Measurements from ENCODE around the gene MGAT4D.
"Not testable (repeated sequence)": the region's sequence is repeated elsewhere in the genome, so short reads cannot be mapped to it uniquely, and the experiment has no call there.

The MGAT4D gene

GRCh38 chr4:140427919-140428471, 70.1 kb downstream of the MGAT4D start:
- DNase-seq = no peak

- peak; percentile 27 for DNase-seq
These were observed 70.8 kb downstream of the MGAT4D start, which contains the start of gene CLGN for GRCh38 chr4:140427106-140427918. Gene CLGN (minus strand): TSS chr4:140427648. CDS start chr4:140413078, 14,570 bp downstream.

- no peak for DNase-seq
These were observed 71.4 kb downstream of the MGAT4D start for GRCh38 chr4:140426610-140427105.

- DNase-seq = no peak
These were observed 75.0 kb downstream of the MGAT4D start for GRCh38 chr4:140423106-140423505.

- DNase-seq = not testable (repeated sequence)
These were observed 84.7 kb downstream of the MGAT4D start for GRCh38 chr4:140413130-140413969.

- DNase-seq = no peak
These were observed 89.1 kb downstream of the MGAT4D start for GRCh38 chr4:140408974-140409373.

- DNase-seq = no peak
These were observed 91.8 kb downstream of the MGAT4D start for GRCh38 chr4:140406292-140406691.

- DNase-seq = no peak
These were observed 98.0 kb downstream of the MGAT4D start for GRCh38 chr4:140400111-140400510.

- no peak for DNase-seq
These were observed 102.4 kb downstream of the MGAT4D start for GRCh38 chr4:140395668-140396067.
